ENCODE measurements around the gene STRIP1. TPM values are rescaled to one million over a fixed set of nuclear protein-coding genes. Genes with fewer than 3 reads are reported as not detected.

The STRIP1 gene
- total and polyA plus RNA-seq, 2 donors, result 26.5 to 46.0 TPM

DNA sequence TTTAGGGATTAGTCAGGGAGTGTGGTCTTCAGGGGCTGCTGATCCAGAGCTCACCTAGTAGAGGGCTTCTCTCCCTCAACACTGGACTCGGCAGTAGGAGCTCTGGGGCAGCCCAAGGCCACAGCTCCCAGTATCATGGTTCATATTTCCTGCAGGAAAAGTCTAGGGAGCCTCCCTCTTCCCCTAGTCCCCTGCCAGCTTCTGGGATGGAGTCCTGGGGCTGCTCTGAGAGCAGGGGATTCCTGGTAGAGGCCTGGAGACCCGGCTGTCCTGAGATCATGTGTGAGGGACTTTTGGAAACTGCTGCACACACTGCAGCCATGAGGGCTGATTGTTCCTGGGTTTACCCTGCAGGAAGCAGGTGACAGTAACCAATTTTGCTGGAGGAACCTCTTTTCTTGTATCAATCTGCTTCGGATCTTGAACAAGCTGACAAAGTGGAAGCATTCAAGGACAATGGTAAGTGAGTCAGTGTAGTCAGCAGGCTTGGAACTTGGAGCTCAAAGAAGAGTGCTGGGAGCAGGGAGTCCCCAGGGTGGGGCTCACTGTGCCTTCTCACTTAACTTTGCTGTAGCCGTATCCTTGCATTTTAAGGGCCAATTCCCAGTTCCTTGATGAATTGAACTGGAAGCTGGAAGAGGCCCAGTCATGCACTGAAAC lies 16.3 kb downstream of the STRIP1 start:
- DNase-seq (ENCODE audit: extremely low spot score), result no peak
- Histone ChIP-seq H3K4me1 (ENCODE audit: insufficient read depth) (no peaks in the 10 kb centered on the region), H3K27ac (ENCODE audit: low read depth) (no peak overlapping the region), H3K36me3 (ENCODE audit: insufficient read depth) (peaks cover 13% of the 10 kb centered on the region), H3K4me3 (ENCODE audit: low read depth, low read length) (no peak overlapping the region)
- WGBS, result 77% methylated on average over 4 of the region's 4 CpGs

DNA sequence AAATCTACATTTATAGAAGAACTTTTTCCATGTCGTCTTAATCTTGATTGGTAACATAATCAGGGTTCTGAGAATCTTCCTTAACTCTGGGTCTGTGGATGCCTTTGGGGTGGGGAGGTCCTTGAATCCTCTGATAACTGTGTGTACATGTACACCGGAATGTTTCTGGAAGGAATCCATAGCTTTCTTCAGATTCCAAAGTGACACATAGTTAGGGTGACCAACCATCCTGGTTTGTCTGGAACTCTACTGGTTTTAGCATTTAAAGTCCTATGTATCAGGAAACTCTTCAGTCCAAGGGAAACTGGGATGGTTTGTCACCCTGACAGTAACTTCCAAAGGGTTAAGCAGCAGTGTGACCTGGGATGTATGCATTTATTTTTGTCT lies 16.8 kb downstream of the STRIP1 start:
- DNase-seq (ENCODE audit: extremely low spot score), result no peak
- Histone ChIP-seq H3K4me1 (ENCODE audit: insufficient read depth) (no peaks in the 10 kb centered on the region), H3K4me3 (ENCODE audit: low read depth, low read length) (no peak overlapping the region), H3K36me3 (ENCODE audit: insufficient read depth) (peaks cover 13% of the 10 kb centered on the region), H3K27ac (ENCODE audit: low read depth) (no peak overlapping the region)
- 55% methylated on average over 2 of the region's 2 CpGs for WGBS

DNA sequence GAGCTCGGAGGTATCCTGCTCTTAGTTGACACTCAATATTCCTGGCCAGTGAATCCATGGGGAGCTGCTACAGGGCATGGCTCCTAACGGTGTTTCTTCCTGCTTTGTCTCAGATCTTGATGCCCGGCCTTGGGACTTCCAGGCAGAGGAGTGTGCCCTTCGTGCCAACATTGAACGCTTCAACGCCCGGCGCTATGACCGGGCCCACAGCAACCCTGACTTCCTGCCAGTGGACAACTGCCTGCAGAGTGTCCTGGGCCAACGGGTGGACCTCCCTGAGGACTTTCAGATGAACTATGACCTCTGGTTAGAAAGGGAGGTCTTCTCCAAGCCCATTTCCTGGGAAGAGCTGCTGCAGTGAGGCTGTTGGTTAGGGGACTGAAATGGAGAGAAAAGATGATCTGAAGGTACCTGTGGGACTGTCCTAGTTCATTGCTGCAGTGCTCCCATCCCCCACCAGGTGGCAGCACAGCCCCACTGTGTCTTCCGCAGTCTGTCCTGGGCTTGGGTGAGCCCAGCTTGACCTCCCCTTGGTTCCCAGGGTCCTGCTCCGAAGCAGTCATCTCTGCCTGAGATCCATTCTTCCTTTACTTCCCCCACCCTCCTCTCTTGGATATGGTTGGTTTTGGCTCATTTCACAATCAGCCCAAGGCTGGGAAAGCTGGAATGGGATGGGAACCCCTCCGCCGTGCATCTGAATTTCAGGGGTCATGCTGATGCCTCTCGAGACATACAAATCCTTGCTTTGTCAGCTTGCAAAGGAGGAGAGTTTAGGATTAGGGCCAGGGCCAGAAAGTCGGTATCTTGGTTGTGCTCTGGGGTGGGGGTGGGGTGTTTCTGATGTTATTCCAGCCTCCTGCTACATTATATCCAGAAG lies 19.4 kb downstream of the STRIP1 start:
- no peaks in the 10 kb centered on the region for H3K4me1 ChIP-seq (ENCODE audit: insufficient read depth)
- no peak overlapping the region for H3K4me3 ChIP-seq (ENCODE audit: low read depth, low read length)
- no peak for DNase-seq (ENCODE audit: extremely low spot score)
- peaks cover 8% of the 10 kb centered on the region for H3K36me3 ChIP-seq (ENCODE audit: insufficient read depth)
- WGBS, result 65% methylated on average over 16 of the region's 16 CpGs
- no peak overlapping the region for H3K27ac ChIP-seq (ENCODE audit: low read depth)

DNA sequence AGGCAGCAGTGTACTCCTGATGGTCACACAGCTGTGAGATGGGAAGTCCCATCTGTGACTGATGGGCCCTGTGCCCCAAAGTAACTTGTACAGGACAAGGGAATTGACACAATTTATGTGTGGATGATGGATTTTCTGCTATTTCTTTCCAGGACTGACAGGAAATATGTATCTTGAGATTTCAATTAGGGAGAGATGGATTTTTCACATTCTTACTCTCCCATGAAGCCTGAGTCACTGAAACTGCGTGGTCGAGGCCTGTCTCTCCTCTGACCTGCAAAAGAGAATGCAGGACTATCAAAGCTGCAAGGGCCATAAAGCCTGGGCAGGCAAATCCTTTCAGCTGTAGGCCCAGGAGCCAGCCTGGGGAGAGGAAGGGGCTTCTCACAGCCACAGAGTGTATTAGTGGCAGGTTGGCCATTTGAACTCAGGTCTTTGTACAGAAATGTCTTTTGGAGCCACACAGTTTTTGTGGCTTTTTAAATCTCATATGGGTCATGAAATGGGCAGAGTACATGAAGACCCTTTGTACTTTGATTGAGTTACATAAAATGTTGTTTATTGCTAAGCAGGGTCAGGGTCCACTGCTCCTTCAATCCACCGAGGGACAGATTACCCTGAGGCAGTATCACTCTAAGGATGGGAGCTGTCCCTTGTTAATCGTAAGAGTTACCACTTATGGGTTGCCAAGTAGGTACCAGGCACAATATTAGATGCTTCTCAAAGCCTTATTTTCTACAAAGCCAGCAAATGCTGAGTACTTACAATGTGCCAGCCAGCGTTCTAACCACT lies 21.3 kb downstream of the STRIP1 start:
- no peak for DNase-seq (ENCODE audit: extremely low spot score)
- Histone ChIP-seq H3K36me3 (ENCODE audit: insufficient read depth) (peaks cover 6% of the 10 kb centered on the region), H3K27ac (ENCODE audit: low read depth) (no peak overlapping the region), H3K4me1 (ENCODE audit: insufficient read depth) (no peaks in the 10 kb centered on the region), H3K4me3 (ENCODE audit: low read depth, low read length) (no peak overlapping the region)
- 74% methylated on average over 5 of the region's 5 CpGs for whole genome bisulfite sequencing

DNA sequence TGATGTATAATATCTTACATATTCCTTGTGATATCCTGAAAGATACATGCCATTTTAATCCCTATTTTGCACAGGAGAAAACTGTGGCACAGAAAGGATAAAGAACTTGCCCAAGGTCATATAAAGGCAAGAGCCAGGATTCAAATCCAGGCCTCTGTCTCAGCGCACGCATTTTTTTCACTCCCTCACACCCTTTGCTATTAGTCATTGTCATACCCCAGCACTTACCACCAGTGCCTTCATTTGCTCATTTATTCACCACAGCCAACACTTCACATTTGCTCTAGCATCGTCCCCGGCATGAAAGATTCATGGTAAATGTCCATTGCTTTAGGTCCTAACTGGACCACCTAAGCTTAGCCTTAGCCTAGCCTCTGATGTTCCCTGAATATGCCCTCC lies 21.9 kb downstream of the STRIP1 start:
- DNase-seq (ENCODE audit: extremely low spot score), result no peak
- Histone ChIP-seq H3K36me3 (ENCODE audit: insufficient read depth) (peaks cover 6% of the 10 kb centered on the region), H3K4me3 (ENCODE audit: low read depth, low read length) (no peak overlapping the region), H3K4me1 (ENCODE audit: insufficient read depth) (no peaks in the 10 kb centered on the region), H3K27ac (ENCODE audit: low read depth) (no peak overlapping the region)
- WGBS, result 92% methylated on average over 4 of the region's 4 CpGs

DNA sequence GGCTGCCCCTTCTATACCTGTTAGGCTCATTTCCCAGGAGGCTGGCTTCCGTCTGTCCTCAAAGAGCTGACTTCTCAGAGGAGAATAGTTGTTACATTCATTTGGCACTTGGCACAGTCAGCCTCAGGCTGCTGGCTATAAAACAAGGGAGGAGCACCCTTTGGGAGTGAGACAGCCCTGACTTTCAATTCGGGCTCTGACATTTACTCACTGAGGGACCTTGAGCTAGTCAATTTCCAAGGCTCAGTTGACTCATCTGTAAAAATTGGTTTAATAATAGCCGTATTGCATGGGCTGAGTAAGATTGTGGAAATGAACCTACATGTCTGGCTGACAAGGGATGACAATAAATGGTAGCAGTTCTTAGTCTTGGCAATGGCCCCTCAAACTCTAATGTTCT lies 22.4 kb downstream of the STRIP1 start:
- Histone ChIP-seq H3K4me1 (ENCODE audit: insufficient read depth) (no peaks in the 10 kb centered on the region), H3K36me3 (ENCODE audit: insufficient read depth) (peaks cover 4% of the 10 kb centered on the region), H3K4me3 (ENCODE audit: low read depth, low read length) (no peak overlapping the region), H3K27ac (ENCODE audit: low read depth) (no peak overlapping the region)
- no peak for DNase-seq (ENCODE audit: extremely low spot score)
- WGBS, result 77% methylated on average over 3 of the region's 3 CpGs

DNA sequence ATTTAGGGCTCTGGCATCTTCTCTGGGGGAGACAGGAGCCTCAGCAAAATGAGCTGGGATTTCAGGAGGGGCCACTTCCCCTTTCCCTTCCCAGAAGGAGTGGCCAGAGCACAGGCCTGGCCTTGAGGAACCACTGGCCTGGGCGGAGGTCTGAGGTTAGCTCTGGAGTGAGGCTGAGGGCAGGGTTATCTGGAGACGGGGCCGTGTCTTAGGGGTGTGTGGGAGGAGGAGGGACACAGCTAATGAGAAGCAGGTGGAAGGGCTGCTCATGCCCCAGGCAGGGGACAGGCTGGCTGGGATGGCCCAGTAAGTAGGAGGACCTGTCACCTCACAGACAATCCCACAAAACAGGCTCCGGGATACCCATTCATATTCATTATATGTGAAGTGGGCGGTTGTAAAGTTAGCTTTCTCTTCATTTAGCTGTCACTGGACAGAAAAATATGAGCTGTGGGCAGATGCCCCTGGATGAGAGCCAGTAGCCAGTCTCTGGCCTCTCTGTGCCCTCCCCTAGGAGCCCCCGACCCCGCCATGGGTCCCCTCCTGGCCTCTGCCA lies 23.6 kb downstream of the STRIP1 start:
- no peak overlapping the region for H3K4me3 ChIP-seq (ENCODE audit: low read depth, low read length)
- H3K36me3 ChIP-seq (ENCODE audit: insufficient read depth), result peaks cover 2% of the 10 kb centered on the region
- H3K27ac ChIP-seq (ENCODE audit: low read depth), result no peak overlapping the region
- 61% methylated on average over 7 of the region's 7 CpGs for WGBS
- no peak for DNase-seq (ENCODE audit: extremely low spot score)
- H3K4me1 ChIP-seq (ENCODE audit: insufficient read depth), result no peaks in the 10 kb centered on the region

DNA sequence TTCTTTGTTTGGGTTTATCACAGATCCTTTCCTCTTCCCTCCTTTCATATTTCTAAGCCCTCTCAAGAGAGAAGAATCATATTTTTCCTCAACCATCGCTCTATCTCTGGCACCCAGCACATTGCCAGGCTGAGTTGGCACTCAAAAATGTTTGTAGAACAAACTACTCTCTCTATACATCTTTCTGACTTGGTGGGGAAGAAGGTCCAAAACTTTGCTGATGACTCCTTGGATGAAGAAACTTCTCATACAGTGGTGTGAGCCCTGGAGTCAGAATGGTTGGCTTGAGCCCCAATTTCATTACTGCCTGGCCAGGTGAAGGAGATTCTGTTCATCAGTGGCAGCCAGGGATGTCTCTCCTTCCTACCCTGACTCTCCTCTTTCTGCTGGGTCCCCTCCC lies 24.2 kb downstream of the STRIP1 start:
- DNase-seq (ENCODE audit: extremely low spot score), result no peak
- 64% methylated on average over 1 of the region's 1 CpG for WGBS
- Histone ChIP-seq H3K36me3 (ENCODE audit: insufficient read depth) (peaks cover 2% of the 10 kb centered on the region), H3K27ac (ENCODE audit: low read depth) (no peak overlapping the region), H3K4me3 (ENCODE audit: low read depth, low read length) (no peak overlapping the region), H3K4me1 (ENCODE audit: insufficient read depth) (no peaks in the 10 kb centered on the region)

DNA sequence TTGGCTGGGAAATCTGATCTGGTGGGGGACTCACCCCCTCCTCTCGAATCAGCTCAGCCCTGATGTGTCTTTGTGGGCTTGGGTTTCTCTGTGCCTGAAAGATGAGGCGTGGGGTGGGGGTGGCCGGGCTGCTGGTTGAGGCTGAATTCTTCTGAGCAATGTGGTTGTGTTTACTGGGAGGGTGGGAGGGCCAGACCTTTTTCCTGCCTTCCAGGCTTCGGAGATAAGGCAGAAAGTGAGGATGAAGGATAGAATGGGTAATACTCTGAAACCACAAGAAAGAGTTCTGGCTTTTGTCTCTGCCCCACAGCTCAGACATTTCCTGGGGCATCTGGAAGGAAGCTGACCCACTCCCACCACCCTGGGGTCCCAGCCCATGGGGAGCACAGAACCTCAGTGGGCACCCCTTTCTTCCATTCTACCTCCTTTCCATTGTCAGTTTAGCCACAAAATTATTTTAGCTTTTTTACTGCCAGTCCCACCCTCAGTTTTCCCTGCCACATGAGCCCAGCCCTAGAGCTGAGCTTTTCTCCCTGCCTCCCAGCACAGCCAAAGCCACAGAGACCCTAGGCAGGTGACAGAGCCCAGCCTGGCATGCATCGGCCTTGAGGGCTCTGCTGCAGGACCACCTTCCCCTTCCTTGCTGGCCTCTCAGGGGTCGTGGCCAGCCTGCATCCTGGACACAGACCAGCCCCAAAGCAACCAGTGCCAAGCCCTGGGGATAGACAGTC lies 24.9 kb downstream of the STRIP1 start:
- 68% methylated on average over 6 of the region's 6 CpGs for WGBS
- Histone ChIP-seq H3K36me3 (ENCODE audit: insufficient read depth) (peaks cover 2% of the 10 kb centered on the region), H3K27ac (ENCODE audit: low read depth) (no peak overlapping the region), H3K4me3 (ENCODE audit: low read depth, low read length) (no peak overlapping the region), H3K4me1 (ENCODE audit: insufficient read depth) (no peaks in the 10 kb centered on the region)
- no peak for DNase-seq (ENCODE audit: extremely low spot score)

DNA sequence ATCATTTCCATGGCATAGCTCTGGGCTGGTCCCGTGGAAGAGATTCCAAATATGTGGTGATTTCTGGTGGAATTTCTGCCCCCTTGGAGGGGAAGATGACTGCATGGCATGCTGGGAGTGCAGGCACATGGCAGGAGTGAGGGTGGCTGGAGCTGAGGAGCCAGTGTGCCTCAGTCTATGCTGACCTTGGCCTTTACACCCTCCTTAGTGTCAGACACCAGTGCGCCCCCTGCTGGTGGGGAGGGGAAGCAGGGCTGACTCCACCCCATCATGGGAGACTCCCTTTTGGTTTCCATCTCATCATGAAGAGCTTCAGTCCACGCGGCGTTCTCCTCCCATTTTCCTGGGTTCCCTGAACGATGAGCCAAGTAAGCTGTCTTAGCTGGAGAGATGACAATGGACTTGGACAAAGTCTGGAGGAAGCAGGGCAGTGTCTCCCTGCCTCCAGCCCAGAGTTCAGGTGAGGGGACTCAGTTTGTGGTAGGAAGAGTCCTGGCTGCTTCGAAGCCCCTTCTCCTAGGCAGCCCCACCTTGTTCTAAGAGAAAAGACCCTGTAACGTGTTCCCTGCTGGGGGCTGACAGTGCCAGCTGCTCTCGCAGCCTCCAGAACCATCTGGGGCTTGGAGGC lies 25.7 kb downstream of the STRIP1 start:
- 86% methylated on average over 9 of the region's 9 CpGs for WGBS
- H3K36me3 ChIP-seq (ENCODE audit: insufficient read depth), result peaks cover 2% of the 10 kb centered on the region
- H3K4me3 ChIP-seq (ENCODE audit: low read depth, low read length), result no peak overlapping the region
- DNase-seq (ENCODE audit: extremely low spot score), result no peak
- H3K27ac ChIP-seq (ENCODE audit: low read depth), result no peak overlapping the region
- H3K4me1 ChIP-seq (ENCODE audit: insufficient read depth), result no peaks in the 10 kb centered on the region

DNA sequence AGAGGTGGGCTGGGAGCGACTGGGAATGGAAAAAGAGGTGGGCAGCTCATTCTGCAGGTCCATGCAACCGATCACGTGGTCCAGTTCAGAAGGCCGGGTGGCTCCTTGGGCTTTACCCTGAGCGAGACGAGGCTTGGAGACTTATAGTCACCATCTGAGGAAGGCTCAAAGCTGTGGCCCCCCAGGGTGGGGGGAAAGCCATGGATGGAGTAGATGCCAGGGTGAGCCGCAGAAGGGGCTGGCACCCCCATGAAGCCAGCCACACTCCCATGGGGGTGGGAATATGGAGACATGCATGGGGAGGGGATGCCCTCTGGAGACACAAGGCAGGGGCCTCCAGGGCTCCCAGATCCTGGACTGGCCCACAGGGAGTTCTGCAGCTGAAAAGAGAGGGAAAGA lies 26.2 kb downstream of the STRIP1 start:
- Histone ChIP-seq H3K27ac (ENCODE audit: low read depth) (no peak overlapping the region), H3K36me3 (ENCODE audit: insufficient read depth) (peaks cover 2% of the 10 kb centered on the region), H3K4me1 (ENCODE audit: insufficient read depth) (no peaks in the 10 kb centered on the region), H3K4me3 (ENCODE audit: low read depth, low read length) (no peak overlapping the region)
- no peak for DNase-seq (ENCODE audit: extremely low spot score)
- 90% methylated on average over 7 of the region's 7 CpGs for WGBS

DNA sequence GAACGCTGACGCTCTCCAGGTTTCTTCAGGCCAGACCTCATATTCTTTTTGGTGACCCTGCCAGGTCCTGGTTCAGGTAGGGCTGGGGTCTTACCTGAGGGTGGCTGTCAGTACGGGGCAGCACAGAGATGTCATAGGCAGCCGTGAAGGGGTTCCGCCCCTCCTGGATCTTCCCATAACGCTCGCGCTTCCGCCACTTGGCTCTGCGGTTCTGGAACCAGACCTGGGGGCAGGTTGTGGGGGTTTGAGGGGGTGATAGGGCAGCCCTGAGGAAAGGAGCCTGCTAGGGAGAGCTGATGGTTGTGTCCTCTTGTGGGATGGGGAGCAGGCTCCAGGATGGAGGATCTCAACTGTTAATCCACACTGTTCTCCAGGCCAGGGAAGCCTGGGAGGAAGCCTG lies 26.9 kb downstream of the STRIP1 start:
- H3K4me1 ChIP-seq (ENCODE audit: insufficient read depth), result no peaks in the 10 kb centered on the region
- no peak overlapping the region for H3K4me3 ChIP-seq (ENCODE audit: low read depth, low read length)
- peaks cover 2% of the 10 kb centered on the region for H3K36me3 ChIP-seq (ENCODE audit: insufficient read depth)
- WGBS, result 92% methylated on average over 10 of the region's 10 CpGs
- no peak for DNase-seq (ENCODE audit: extremely low spot score)
- H3K27ac ChIP-seq (ENCODE audit: low read depth), result no peak overlapping the region

DNA sequence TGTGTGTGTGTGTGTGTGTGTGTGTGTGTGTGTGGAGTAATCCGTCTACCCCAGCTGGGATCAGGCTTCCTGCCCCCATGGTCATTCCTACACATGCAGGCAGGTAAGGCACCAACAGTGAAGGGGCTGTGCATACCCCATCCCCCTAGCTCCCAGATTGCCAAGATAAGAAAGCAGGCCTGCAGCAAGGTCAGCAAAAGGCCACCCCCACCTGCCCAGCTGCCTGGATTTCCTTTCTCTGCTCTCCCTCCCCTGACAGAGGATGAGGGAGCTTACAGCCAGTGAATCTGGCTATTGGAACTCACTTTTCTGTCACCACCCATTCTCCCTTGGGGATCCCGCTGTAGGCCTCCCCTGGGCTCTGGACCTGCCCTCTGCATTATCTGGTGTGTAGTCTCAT lies 28.2 kb downstream of the STRIP1 start:
- no peak overlapping the region for H3K27ac ChIP-seq (ENCODE audit: low read depth)
- 83% methylated on average over 2 of the region's 2 CpGs for WGBS
- no peak overlapping the region for H3K4me3 ChIP-seq (ENCODE audit: low read depth, low read length)
- DNase-seq (ENCODE audit: extremely low spot score), result no peak
- H3K36me3 ChIP-seq (ENCODE audit: insufficient read depth), result peaks cover under 1% of the 10 kb centered on the region
- no peaks in the 10 kb centered on the region for H3K4me1 ChIP-seq (ENCODE audit: insufficient read depth)

Data from urinary bladder (tissue), 4 donors.